GM18873 (cell line): ENCODE results near the gene KRTDAP.
A peak's percentile ranks its signal among the peaks of the same experiment; 100 is the strongest.
"Not testable (repeated sequence)": the region's sequence is repeated elsewhere in the genome, so short reads cannot be mapped to it uniquely, and the experiment has no call there.

Experiments used
- ATAC-seq: cut with Tn5 transposase; IDR thresholded peaks from one replicate; pipeline ENCODE4 v1.9.1; 2021; ENCODE audit warnings: mild to moderate bottlenecking, moderate library complexity, moderate number of reproducible peaks; ENCODE audit not compliant: unreplicated experiment, low FRiP score

KRTDAP gene

GRCh38 chr19:35487656-35488182, 2.5 kb downstream of the KRTDAP start:
- no peak for ATAC-seq

GRCh38 chr19:35486268-35486708, 4.0 kb downstream of the KRTDAP start:
- no peak for ATAC-seq

- ATAC-seq: peak; percentile 53
Measured at GRCh38 chr19:35484252-35485036, 5.8 kb downstream of the KRTDAP start.

- ATAC-seq: no peak
Measured at GRCh38 chr19:35483089-35483488, 7.2 kb downstream of the KRTDAP start.

GRCh38 chr19:35478794-35479677, 11.2 kb downstream of the KRTDAP start:
- no peak for ATAC-seq

GRCh38 chr19:35476149-35476548, 14.1 kb downstream of the KRTDAP start:
- ATAC-seq: no peak

- ATAC-seq: not testable (repeated sequence)
Measured at GRCh38 chr19:35474594-35474993, 15.7 kb downstream of the KRTDAP start.

- ATAC-seq: no peak
Measured at GRCh38 chr19:35474104-35474503, 16.2 kb downstream of the KRTDAP start.

- no peak for ATAC-seq
Measured at GRCh38 chr19:35471946-35472345, 18.3 kb downstream of the KRTDAP start.

- not testable (repeated sequence) for ATAC-seq
Measured at GRCh38 chr19:35471075-35471474, 19.2 kb downstream of the KRTDAP start.

- no peak for ATAC-seq
Measured at GRCh38 chr19:35470128-35470527, 20.1 kb downstream of the KRTDAP start.

GRCh38 chr19:35468637-35469036, 21.6 kb downstream of the KRTDAP start:
- no peak for ATAC-seq

GRCh38 chr19:35466259-35466658, 24.0 kb downstream of the KRTDAP start:
- no peak for ATAC-seq

- ATAC-seq: not testable (repeated sequence)
Measured at GRCh38 chr19:35462956-35463355, 27.3 kb downstream of the KRTDAP start.

- ATAC-seq: peak; percentile 62
Measured at GRCh38 chr19:35462476-35462953, 27.7 kb downstream of the KRTDAP start.

GRCh38 chr19:35461788-35462187, 28.5 kb downstream of the KRTDAP start:
- not testable (repeated sequence) for ATAC-seq

- ATAC-seq: no peak
Measured at GRCh38 chr19:35461060-35461459, 29.2 kb downstream of the KRTDAP start.

GRCh38 chr19:35460608-35461007, 29.7 kb downstream of the KRTDAP start:
- ATAC-seq: no peak

GRCh38 chr19:35459414-35460082, 30.7 kb downstream of the KRTDAP start:
- ATAC-seq: no peak

- no peak for ATAC-seq
Measured at GRCh38 chr19:35458731-35459391, 31.4 kb downstream of the KRTDAP start.
